GM23338 (cell line): ENCODE measurements around the gene CLOCK. TPM values are rescaled to one million over a fixed set of nuclear protein-coding genes. Genes with fewer than 3 reads are reported as not detected.
A peak's percentile ranks its signal among the peaks of the same experiment; 100 is the strongest.

Source experiments
- ATAC-seq: fragments of 200-7000 bp; cut with Tn5 transposase; 3 replicates; pipeline ENCODE4 v1.9.1; 2020
- DNase-seq: peaks from one replicate; pipeline ENCODE4 v3.0.0-alpha.2; 2015; ENCODE audit warnings: low spot score
- H2AFZ ChIP-seq: fragments of 200-600 bp; sonication (generic); 2 replicates; pipeline ENCODE4 v1.8.0; 2016; ENCODE audit warnings: antibody characterized with exemption, mild to moderate bottlenecking, moderate library complexity
- H3F3A ChIP-seq: fragments of 200-600 bp; sonication (generic); replicated peaks from 2 replicates; pipeline ENCODE4 v1.8.0; 2017; ENCODE audit warnings: antibody characterized with exemption, mixed run types, low read depth
- H3K27ac ChIP-seq: fragments of 200-600 bp; sonication (generic); 2 replicates; pipeline ENCODE4 v1.6.1; 2016; ENCODE audit warnings: low read depth
- H3K27me3 ChIP-seq: fragments of 200-600 bp; sonication (generic); 2 replicates; pipeline ENCODE4 v1.8.0; 2016; ENCODE audit warnings: mild to moderate bottlenecking, mixed run types, moderate library complexity; ENCODE audit not compliant: insufficient read depth
- H3K36me3 ChIP-seq: fragments of 200-600 bp; sonication (generic); 2 replicates; pipeline ENCODE4 v1.8.0; 2016; ENCODE audit warnings: mild to moderate bottlenecking; ENCODE audit not compliant: insufficient read depth
- H3K4me1 ChIP-seq: fragments of 200-600 bp; sonication (generic); 2 replicates; pipeline ENCODE4 v1.8.0; 2016; ENCODE audit warnings: mild to moderate bottlenecking, moderate library complexity; ENCODE audit not compliant: insufficient read depth
- H3K4me2 ChIP-seq: fragments of 200-600 bp; sonication (generic); 2 replicates; pipeline ENCODE4 v1.7.1; 2017; ENCODE audit warnings: mixed run types
- H3K4me3 ChIP-seq: fragments of 200-600 bp; sonication (generic); 2 replicates; pipeline ENCODE4 v1.6.1; 2016; ENCODE audit warnings: mixed run types
- H3K79me2 ChIP-seq: fragments of 200-600 bp; sonication (generic); replicated peaks from 2 replicates; pipeline ENCODE4 v1.8.0; 2017; ENCODE audit warnings: mild to moderate bottlenecking; ENCODE audit not compliant: insufficient read depth
- H3K9me2 ChIP-seq: fragments of 200-600 bp; sonication (generic); 2 replicates; pipeline ENCODE4 v1.8.0; 2017; ENCODE audit not compliant: insufficient read depth
- H4K20me1 ChIP-seq: fragments of 200-600 bp; sonication (generic); replicated peaks from 2 replicates; pipeline ENCODE4 v1.8.0; 2017; ENCODE audit warnings: mild to moderate bottlenecking; ENCODE audit not compliant: insufficient read depth
- H3K27ac Mint-ChIP-seq: 2 replicates; pipeline ENCODE4 v1.8.0; 2020; ENCODE audit warnings: inconsistent platforms, mild to moderate bottlenecking, moderate library complexity, mixed read lengths
- H3K27me3 Mint-ChIP-seq: 3 replicates; pipeline ENCODE4 v1.8.0; 2022; ENCODE audit warnings: low read depth, mild to moderate bottlenecking, moderate library complexity, mixed read lengths, inconsistent platforms; ENCODE audit not compliant: insufficient read depth, poor library complexity
- H3K36me3 Mint-ChIP-seq: 3 replicates; pipeline ENCODE4 v1.8.0; 2021; ENCODE audit warnings: low read depth, mild to moderate bottlenecking, inconsistent platforms, moderate library complexity, mixed read lengths
- H3K4me1 Mint-ChIP-seq: 3 replicates; pipeline ENCODE4 v1.8.0; 2020; ENCODE audit warnings: mild to moderate bottlenecking, inconsistent platforms, mixed read lengths
- H3K4me3 Mint-ChIP-seq: 3 replicates; pipeline ENCODE4 v1.8.0; 2021; ENCODE audit warnings: moderate library complexity, mild to moderate bottlenecking, inconsistent platforms, mixed read lengths
- H3K9me3 Mint-ChIP-seq: 3 replicates; pipeline ENCODE4 v1.8.0; 2020; ENCODE audit warnings: moderate library complexity, mild to moderate bottlenecking, inconsistent platforms, mixed read lengths
- CREB1 ChIP-seq: fragments of 250-450 bp; sonication (Bioruptor Pico); IDR thresholded peaks from 2 replicates; pipeline ENCODE4 v1.5.0; 2020; ENCODE audit warnings: low read depth, mild to moderate bottlenecking, moderate library complexity
- CTCF ChIP-seq, 2 experiments: fragments of 200-600 bp in 1 of 2; sonication (generic) in 1 of 2; conservative IDR thresholded peaks; 2 replicates each; pipeline versions ENCODE4 v1.5.1 to v1.6.1; 2016 to 2017; ENCODE audit warnings: antibody characterized with exemption in 2 of 2, low read depth in 2 of 2, mild to moderate bottlenecking in 2 of 2, moderate library complexity in 1 of 2
- EZH2 ChIP-seq: fragments of 200-600 bp; sonication (generic); IDR thresholded peaks from one replicate; pipeline ENCODE4 v1.8.0; 2017; ENCODE audit warnings: antibody characterized with exemption, mild to moderate bottlenecking, low read depth; ENCODE audit not compliant: unreplicated experiment
- EZH2phosphoT487 ChIP-seq: fragments of 200-600 bp; sonication (generic); IDR thresholded peaks from one replicate; pipeline ENCODE4 v1.8.1; 2018; ENCODE audit warnings: antibody characterized with exemption; ENCODE audit not compliant: unreplicated experiment
- NANOG ChIP-seq: IDR thresholded peaks from 2 replicates; pipeline ENCODE4 v1.6.1; 2016; ENCODE audit warnings: antibody characterized with exemption, borderline replicate concordance
- REST ChIP-seq: IDR thresholded peaks from one replicate; pipeline ENCODE4 v1.6.1; 2018; ENCODE audit warnings: antibody characterized with exemption; ENCODE audit not compliant: unreplicated experiment
- STAT1 ChIP-seq: IDR thresholded peaks from one replicate; pipeline ENCODE4 v1.6.1; 2016; ENCODE audit warnings: antibody characterized with exemption; ENCODE audit not compliant: unreplicated experiment
- ZNF114 ChIP-seq: fragments of 250-450 bp; sonication (Bioruptor Pico); IDR thresholded peaks from 2 replicates; pipeline ENCODE4 v1.5.0; 2020; ENCODE audit warnings: mild to moderate bottlenecking, moderate library complexity
- ZNF462 ChIP-seq: fragments of 250-450 bp; sonication (Bioruptor Pico); IDR thresholded peaks from 2 replicates; pipeline ENCODE4 v1.5.0; 2020; ENCODE audit warnings: mild to moderate bottlenecking, moderate library complexity
- polyA plus RNA-seq: library from polyadenylated mRNA; unstranded; fragments of >200 nt; fragmentation: Nextera tagmentation; extraction: Ambion mirVana; gene quantifications from 2 replicates; pipeline ENCODE4 v1.2.1, GENCODE V29; 2016
- total RNA-seq: library from RNA; depleted of rRNA; stranded (reverse); fragments of >200 nt; shearing (Covaris generic); gene quantifications from 2 replicates; pipeline ENCODE4 v1.2.3, GENCODE V29; 2014

The CLOCK gene
- total and polyA plus RNA-seq, 2 experiments from 2014 or later: 17.1 to 28.8 TPM

GRCh38 chr4:55424791-55425190, 121.9 kb downstream of the CLOCK start:
- H3K79me2 ChIP-seq: 0 out of 2 replicates have a peak, but pooled peaks cover 4% of the 10 kb centered on the region
- no peak for ATAC-seq
- Mint-ChIP-seq H3K27ac (no peak overlapping the region), H3K27me3 (no peaks in the 10 kb centered on the region), H3K4me3 (no peak overlapping the region), H3K36me3 (peaks cover 87% of the 10 kb centered on the region), H3K9me3 (no peaks in the 10 kb centered on the region), H3K4me1 (peaks cover 3% of the 10 kb centered on the region; the same call in 2 of the 3 replicates)
- no peak overlapping the region for H2AFZ ChIP-seq
- H3K27me3 ChIP-seq: no peaks in the 10 kb centered on the region
- H3K4me1 ChIP-seq: no peaks in the 10 kb centered on the region
- H3K9me2 ChIP-seq: no peaks in the 10 kb centered on the region
- H3K27ac ChIP-seq: peak overlapping the region; percentile 34; the same call in 1 of the 2 replicates
- no peak overlapping the region for H3K4me2 ChIP-seq
- H4K20me1 ChIP-seq: peaks cover 23% of the 10 kb centered on the region
- no peak overlapping the region for H3K4me3 ChIP-seq
- no peak for DNase-seq
- H3K36me3 ChIP-seq: peaks cover 40% of the 10 kb centered on the region
- TF ChIP-seq CTCF (conservative IDR thresholded peaks at IDR 0.05; ENCODE audit: low read depth in 2 of 2): no peak
- TF ChIP-seq EZH2: no peak
- TF ChIP-seq STAT1: no peak
- H3F3A ChIP-seq: no peaks in the 10 kb centered on the region

- no peaks in the 10 kb centered on the region for H3K27me3 ChIP-seq
- no peak overlapping the region for H2AFZ ChIP-seq
- no peaks in the 10 kb centered on the region for H3K27me3 Mint-ChIP-seq
- no peaks in the 10 kb centered on the region for H3K9me3 Mint-ChIP-seq
- ATAC-seq: no peak
- H3K9me2 ChIP-seq: no peaks in the 10 kb centered on the region
- peaks cover 28% of the 10 kb centered on the region for H3K36me3 ChIP-seq
- no peak overlapping the region for H3K4me2 ChIP-seq
- peaks cover 78% of the 10 kb centered on the region for H3K79me2 ChIP-seq
- H4K20me1 ChIP-seq: peaks cover 33% of the 10 kb centered on the region
- no peak overlapping the region for H3K27ac ChIP-seq
- H3K4me3 Mint-ChIP-seq: no peak overlapping the region
- peaks cover 57% of the 10 kb centered on the region for H3K36me3 Mint-ChIP-seq
- DNase-seq: no peak
- H3K4me1 ChIP-seq: no peaks in the 10 kb centered on the region
- no peak overlapping the region for H3K27ac Mint-ChIP-seq
- H3F3A ChIP-seq: no peaks in the 10 kb centered on the region
- no peak overlapping the region for H3K4me3 ChIP-seq
- peaks cover 3% of the 10 kb centered on the region; the same call in 1 of the 3 replicates for H3K4me1 Mint-ChIP-seq
- no peak for TF ChIP-seq STAT1
- no peak for TF ChIP-seq ZNF462 (CRISPR knock-in tag)
- TF ChIP-seq NANOG: no peak
- no peak for TF ChIP-seq ZNF114 (CRISPR knock-in tag)
- TF ChIP-seq EZH2phosphoT487: no peak
- no peak for TF ChIP-seq REST
- no peak for TF ChIP-seq CREB1 (CRISPR knock-in tag)
These were observed 130.5 kb downstream of the CLOCK start for GRCh38 chr4:55416176-55416575.
